ENCODE data around the gene RYR2.

DNA sequence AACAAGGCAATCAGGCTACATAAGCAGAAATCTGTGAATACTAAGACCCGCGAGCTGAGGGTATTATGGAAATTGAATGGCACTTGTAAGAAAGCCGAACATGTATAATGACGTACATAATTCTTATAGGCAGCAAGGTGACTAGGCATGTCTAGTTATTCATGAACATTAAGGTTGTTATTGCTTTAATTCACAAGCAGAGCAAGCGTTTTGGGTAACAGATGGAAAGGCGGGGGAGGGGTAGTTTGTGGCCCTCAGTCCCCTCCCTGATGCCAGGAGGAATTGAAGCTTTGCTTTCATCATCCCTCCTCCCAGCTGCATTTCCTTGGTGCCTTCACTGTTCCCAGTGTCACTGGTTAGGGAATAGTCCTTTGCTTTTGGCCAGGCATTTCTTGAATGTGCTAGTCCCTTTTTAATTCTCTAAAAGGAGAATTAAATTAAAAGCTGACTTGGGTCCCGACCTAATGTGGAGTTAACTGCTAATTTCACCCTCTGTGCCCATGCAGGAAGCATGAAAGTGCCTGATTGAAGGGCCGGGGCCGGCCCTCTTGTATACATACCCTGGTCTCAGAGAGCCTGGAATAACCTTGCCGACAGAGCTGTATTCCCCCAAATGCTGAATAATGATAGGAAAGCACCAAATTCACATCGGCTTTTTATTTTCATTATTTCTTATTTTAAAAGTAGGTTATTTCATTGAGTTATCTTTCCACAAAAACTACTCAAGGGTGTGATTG lies 42.5 kb downstream of the RYR2 start:
- TF ChIP-seq CTCF (IDR thresholded peaks at IDR 0.05) (no peak), POLR2A (IDR thresholded peaks at IDR 0.05) (no peak), EP300 (IDR thresholded peaks at IDR 0.05) (no peak)

Measured in tibial nerve (tissue), 4 donors.